GM18526 (cell line): ENCODE results near the gene INPP5A.

Source experiments
- POLR2A ChIP-seq: IDR thresholded peaks from 3 replicates; pipeline ENCODE4 v1.6.1; 2011; ENCODE audit not compliant: insufficient read length; ENCODE audit errors: extremely low read depth

INPP5A gene

GRCh38 chr10:132711613-132712121 is 174.1 kb downstream of the INPP5A start:
- no peak for TF ChIP-seq POLR2A

- TF ChIP-seq POLR2A: no peak
Measured at GRCh38 chr10:132712291-132712690, 174.7 kb downstream of the INPP5A start.

- no peak for TF ChIP-seq POLR2A
Measured at GRCh38 chr10:132712743-132713142, 175.2 kb downstream of the INPP5A start.

- TF ChIP-seq POLR2A: no peak
Measured at GRCh38 chr10:132713421-132714095, 176.0 kb downstream of the INPP5A start.

GRCh38 chr10:132714096-132714985 is 176.8 kb downstream of the INPP5A start:
- no peak for TF ChIP-seq POLR2A

GRCh38 chr10:132714986-132715775 is 177.6 kb downstream of the INPP5A start:
- no peak for TF ChIP-seq POLR2A

GRCh38 chr10:132715776-132716680 is 178.4 kb downstream of the INPP5A start:
- no peak for TF ChIP-seq POLR2A

GRCh38 chr10:132716691-132717490 is 179.3 kb downstream of the INPP5A start:
- TF ChIP-seq POLR2A: no peak

- no peak for TF ChIP-seq POLR2A
Measured at GRCh38 chr10:132721725-132722124, 184.1 kb downstream of the INPP5A start.

GRCh38 chr10:132722394-132723329 is 185.1 kb downstream of the INPP5A start:
- no peak for TF ChIP-seq POLR2A

- no peak for TF ChIP-seq POLR2A
Measured at GRCh38 chr10:132723330-132723970, 185.9 kb downstream of the INPP5A start.

GRCh38 chr10:132724446-132724845 is 186.9 kb downstream of the INPP5A start:
- TF ChIP-seq POLR2A: no peak

GRCh38 chr10:132725202-132725601 is 187.6 kb downstream of the INPP5A start:
- no peak for TF ChIP-seq POLR2A
